ENCODE measurements around the gene RANGRF. TPM values are rescaled to one million over a fixed set of nuclear protein-coding genes. Genes with fewer than 3 reads are reported as not detected.

The RANGRF gene
- total and polyA plus RNA-seq, 2 donors (not counting 1 experiment from before 2014, with no cell fraction given) = 48.8 to 83.2 TPM

- ATAC-seq (ENCODE audit: low read depth) (no peak), DNase-seq (no peak)
- no peaks in the 10 kb centered on the region for H3K79me2 ChIP-seq (ENCODE audit: control insufficient read depth, insufficient read depth, low read length)
- no peak overlapping the region for H3K9ac ChIP-seq (ENCODE audit: low read length)
- no peak overlapping the region for H2AFZ ChIP-seq (ENCODE audit: insufficient read depth, low read depth, low read length, poor library complexity, severe bottlenecking)
- Mint-ChIP-seq H3K4me1 (no peaks in the 10 kb centered on the region), H3K27me3 (peaks cover 31% of the 10 kb centered on the region), H3K9me3 (ENCODE audit: insufficient read depth) (no peaks in the 10 kb centered on the region), H3K4me3 (no peak overlapping the region), H3K27ac (no peak overlapping the region)
- H3K36me3 ChIP-seq (replicated peaks in 1 of 2; ENCODE audit: control extremely low read depth in 1 of 2, control insufficient read depth in 1 of 2, extremely low read depth in 1 of 2, insufficient read depth in 2 of 2, low read length in 1 of 2) = no peaks in the 10 kb centered on the region
- CTCF ChIA-PET = no interaction called here
- WGBS (ENCODE audit: insufficient coverage) = 90% methylated on average over 9 of the region's 13 CpGs
- H3K9me3 ChIP-seq (ENCODE audit: control extremely low read depth in 1 of 3, control insufficient read depth in 2 of 3, insufficient read depth in 1 of 3, low read length in 2 of 3) = no peaks in the 10 kb centered on the region
- TF ChIP-seq, protein P1, sequence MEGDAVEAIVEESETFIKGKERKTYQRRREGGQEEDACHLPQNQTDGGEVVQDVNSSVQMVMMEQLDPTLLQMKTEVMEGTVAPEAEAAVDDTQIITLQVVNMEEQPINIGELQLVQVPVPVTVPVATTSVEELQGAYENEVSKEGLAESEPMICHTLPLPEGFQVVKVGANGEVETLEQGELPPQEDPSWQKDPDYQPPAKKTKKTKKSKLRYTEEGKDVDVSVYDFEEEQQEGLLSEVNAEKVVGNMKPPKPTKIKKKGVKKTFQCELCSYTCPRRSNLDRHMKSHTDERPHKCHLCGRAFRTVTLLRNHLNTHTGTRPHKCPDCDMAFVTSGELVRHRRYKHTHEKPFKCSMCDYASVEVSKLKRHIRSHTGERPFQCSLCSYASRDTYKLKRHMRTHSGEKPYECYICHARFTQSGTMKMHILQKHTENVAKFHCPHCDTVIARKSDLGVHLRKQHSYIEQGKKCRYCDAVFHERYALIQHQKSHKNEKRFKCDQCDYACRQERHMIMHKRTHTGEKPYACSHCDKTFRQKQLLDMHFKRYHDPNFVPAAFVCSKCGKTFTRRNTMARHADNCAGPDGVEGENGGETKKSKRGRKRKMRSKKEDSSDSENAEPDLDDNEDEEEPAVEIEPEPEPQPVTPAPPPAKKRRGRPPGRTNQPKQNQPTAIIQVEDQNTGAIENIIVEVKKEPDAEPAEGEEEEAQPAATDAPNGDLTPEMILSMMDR (IDR thresholded peaks at IDR 0.05) = no peak
- TF ChIP-seq EZH2 (IDR thresholded peaks at IDR 0.05; ENCODE audit: borderline replicate concordance, insufficient read depth, low read depth, low read length, poor library complexity, severe bottlenecking) = no peak
- POLR2A ChIA-PET = no interaction called here
- H3K4me3 ChIP-seq (ENCODE audit: control extremely low read depth in 1 of 5, extremely low read depth in 1 of 5, insufficient read depth in 1 of 5, low read depth in 2 of 5, low read length in 4 of 5) = no peak overlapping the region
- H3K4me2 ChIP-seq (replicated peaks; ENCODE audit: low read depth, low read length, poor library complexity, severe bottlenecking) = no peak overlapping the region
- intact Hi-C loops (cut with micrococcal nuclease) = no loop called here
- peaks cover 0 to 40% (median 4%) of the 10 kb centered on the region in 4 experiments for H3K27me3 ChIP-seq (replicated peaks in 1 of 4; ENCODE audit: control extremely low read depth in 1 of 4, control insufficient read depth in 3 of 4, insufficient read depth in 4 of 4, low read length in 3 of 4)
- no peaks in the 10 kb centered on the region for H3K4me1 ChIP-seq (ENCODE audit: control insufficient read depth in 2 of 2, insufficient read depth in 2 of 2, low read length in 2 of 2)
- no peaks in the 10 kb centered on the region for H4K20me1 ChIP-seq (ENCODE audit: control insufficient read depth, insufficient read depth, low read length, poor library complexity, severe bottlenecking)
- H3K27ac ChIP-seq (ENCODE audit: low read length in 2 of 2) = no peak overlapping the region
Observed at GRCh38 chr17:8312251-8312650, 23.8 kb downstream of the RANGRF start.

- H3K79me2 ChIP-seq (ENCODE audit: control insufficient read depth, insufficient read depth, low read length) = no peaks in the 10 kb centered on the region
- peaks cover 31% of the 10 kb centered on the region for H3K27me3 Mint-ChIP-seq
- H3K9me3 Mint-ChIP-seq (ENCODE audit: insufficient read depth) = no peaks in the 10 kb centered on the region
- no peak overlapping the region for H3K9ac ChIP-seq (ENCODE audit: low read length)
- H3K27ac Mint-ChIP-seq = no peak overlapping the region
- H3K4me2 ChIP-seq (replicated peaks; ENCODE audit: low read depth, low read length, poor library complexity, severe bottlenecking) = no peak overlapping the region
- DNase-seq (no peak), ATAC-seq (ENCODE audit: low read depth) (no peak)
- H3K27ac ChIP-seq (ENCODE audit: low read length in 2 of 2) = no peak overlapping the region
- ChIA-PET POLR2A (no interaction called here), CTCF (interaction anchor here (1.0 kb wide), 1 partner anchor 201 kb away, joined by 3 read pairs; no protein-coding TSS in a partner anchor)
- H3K36me3 ChIP-seq (replicated peaks in 1 of 2; ENCODE audit: control extremely low read depth in 1 of 2, control insufficient read depth in 1 of 2, extremely low read depth in 1 of 2, insufficient read depth in 2 of 2, low read length in 1 of 2) = no peaks in the 10 kb centered on the region
- H3K4me1 Mint-ChIP-seq = no peaks in the 10 kb centered on the region
- no peaks in the 10 kb centered on the region for H4K20me1 ChIP-seq (ENCODE audit: control insufficient read depth, insufficient read depth, low read length, poor library complexity, severe bottlenecking)
- H3K9me3 ChIP-seq (ENCODE audit: control extremely low read depth in 1 of 3, control insufficient read depth in 2 of 3, insufficient read depth in 1 of 3, low read length in 2 of 3) = no peaks in the 10 kb centered on the region
- H3K4me3 ChIP-seq (ENCODE audit: control extremely low read depth in 1 of 5, extremely low read depth in 1 of 5, insufficient read depth in 1 of 5, low read depth in 2 of 5, low read length in 4 of 5) = no peak overlapping the region
- no peak overlapping the region for H2AFZ ChIP-seq (ENCODE audit: insufficient read depth, low read depth, low read length, poor library complexity, severe bottlenecking)
- TF ChIP-seq, protein P1 (IDR thresholded peaks at IDR 0.05) = no peak
- no peak for TF ChIP-seq EZH2 (IDR thresholded peaks at IDR 0.05; ENCODE audit: borderline replicate concordance, insufficient read depth, low read depth, low read length, poor library complexity, severe bottlenecking)
- H3K27me3 ChIP-seq (replicated peaks in 1 of 4; ENCODE audit: control extremely low read depth in 1 of 4, control insufficient read depth in 3 of 4, insufficient read depth in 4 of 4, low read length in 3 of 4) = peaks cover 0 to 40% (median 4%) of the 10 kb centered on the region in 4 experiments
- H3K4me3 Mint-ChIP-seq = no peak overlapping the region
- 100% methylated on average over 6 of the region's 16 CpGs for WGBS (ENCODE audit: insufficient coverage)
- intact Hi-C loops (cut with micrococcal nuclease) = no loop called here
- H3K4me1 ChIP-seq (ENCODE audit: control insufficient read depth in 2 of 2, insufficient read depth in 2 of 2, low read length in 2 of 2) = no peaks in the 10 kb centered on the region
Observed at GRCh38 chr17:8312726-8313600, 24.5 kb downstream of the RANGRF start.

Data from B cell (primary cell).